K562 (cell line): Measurements from ENCODE around the gene NFXL1.

ENCODE experiments used
- CBFB ChIP-seq: sonication (generic); formaldehyde crosslinking; IDR thresholded peaks from 2 replicates; pipeline ENCODE4 v1.4.0; 2020; ENCODE audit warnings: mild to moderate bottlenecking, missing genetic modification reagents
- GABPA ChIP-seq: fragments of 200-800 bp; sonication (Bioruptor generic); conservative IDR thresholded peaks from 2 replicates; pipeline ENCODE4 v1.6.1; 2016; ENCODE audit warnings: low read depth, missing genetic modification characterization, missing compliant biosample characterization
- ILK ChIP-seq: fragments of 450-650 bp; IDR thresholded peaks from 2 replicates; pipeline ENCODE4 v1.6.1; 2016; ENCODE audit warnings: missing genetic modification characterization, low read depth, mild to moderate bottlenecking, missing compliant biosample characterization, moderate library complexity, borderline replicate concordance
- MBD2 ChIP-seq: sonication (generic); IDR thresholded peaks from 2 replicates; pipeline ENCODE4 v1.6.1; 2016; ENCODE audit warnings: low read depth, borderline replicate concordance
- NR2C2 ChIP-seq, 2 experiments: fragments of 200-800 bp in 1 of 2; sonication (Bioruptor generic) in 1 of 2; sonication (generic) in 1 of 2; formaldehyde crosslinking in 1 of 2; IDR thresholded peaks; 2 replicates each; pipeline versions ENCODE4 v1.6.1 to v1.8.0; 2016 to 2022; ENCODE audit warnings: mild to moderate bottlenecking in 1 of 2, missing compliant biosample characterization in 1 of 2, missing genetic modification characterization in 1 of 2, missing genetic modification reagents in 1 of 2
- TBP ChIP-seq: optimal IDR thresholded peaks from 2 replicates; pipeline ENCODE3; 2011; ENCODE audit warnings: low read depth, low read length, improper control_type of control experiment
- ZFP36 ChIP-seq: fragments of 150-350 bp; IDR thresholded peaks from 2 replicates; pipeline ENCODE4 v1.6.1; 2018; ENCODE audit warnings: low read length, low read depth; ENCODE audit not compliant: partially characterized antibody

- TF ChIP-seq NR2C2 (CRISPR knock-in tag; IDR thresholded peaks at IDR 0.05) (no peak), NR2C2 (tag; IDR thresholded peaks at IDR 0.05) (no peak), ILK (tag) (no peak), TBP (no peak), ZFP36 (no peak), CBFB (CRISPR knock-in tag) (no peak), MBD2 (no peak), GABPA (tag) (no peak)
These were observed 84.9 kb downstream of the NFXL1 start for GRCh38 chr4:47829438-47829837.
